H1 (cell line): Measurements from ENCODE around the gene GPR25. TPM values are rescaled to one million over a fixed set of nuclear protein-coding genes. Genes with fewer than 3 reads are reported as not detected.

Experiments used
- BACH1 ChIP-seq: IDR thresholded peaks from 2 replicates; pipeline ENCODE4 v1.6.1; 2012; ENCODE audit warnings: low read length, improper control_type of control experiment
- CHD1 ChIP-seq: IDR thresholded peaks from 2 replicates; pipeline ENCODE4 v1.6.1; 2012; ENCODE audit warnings: low read depth, low read length, improper control_type of control experiment
- EZH2 ChIP-seq: fragments of 200-600 bp; sonication (generic); IDR thresholded peaks from 2 replicates; pipeline ENCODE4 v1.7.1; 2012; ENCODE audit warnings: low read depth, mild to moderate bottlenecking, moderate library complexity, low read length, inconsistent platforms; ENCODE audit not compliant: severe bottlenecking
- GABPA ChIP-seq: IDR thresholded peaks from 2 replicates; pipeline ENCODE4 v1.6.1; 2011; ENCODE audit warnings: mild to moderate bottlenecking, low read length, moderate library complexity, borderline replicate concordance; ENCODE audit not compliant: insufficient read depth
- NANOG ChIP-seq: IDR thresholded peaks from 2 replicates; pipeline ENCODE4 v1.6.1; 2011; ENCODE audit warnings: low read length, low read depth, mild to moderate bottlenecking, inconsistent platforms; ENCODE audit not compliant: insufficient read depth, poor library complexity, severe bottlenecking
- RBBP5 ChIP-seq: IDR thresholded peaks from 2 replicates; pipeline ENCODE4 v1.7.1; 2012; ENCODE audit warnings: low read depth, mild to moderate bottlenecking, inconsistent platforms, low read length, moderate library complexity, borderline replicate concordance
- RNF2 ChIP-seq: fragments of 200-900, 300-1000 bp; sonication (generic); IDR thresholded peaks from 2 replicates; pipeline ENCODE4 v1.7.1; 2016; ENCODE audit warnings: borderline replicate concordance, low read depth, mild to moderate bottlenecking, antibody characterized with exemption, low read length; ENCODE audit not compliant: poor library complexity, severe bottlenecking; ENCODE audit errors: missing control alignments
- RXRA ChIP-seq: IDR thresholded peaks from 2 replicates; pipeline ENCODE4 v1.6.1; 2011; ENCODE audit warnings: low read depth, mild to moderate bottlenecking, low read length, moderate library complexity; ENCODE audit not compliant: insufficient read depth
- polyA plus RNA-seq, 7 experiments: library from polyadenylated mRNA; depleted of rRNA in 3 of 7; stranded (reverse) in 5 of 7; unstranded in 2 of 7; fragments of >200 nt in 5 of 7; fragments of 200-250 nt in 2 of 7; gene quantifications; 1 replicate in 5 of 7; 2 replicates in 1 of 7; 4 replicates in 1 of 7; pipeline versions ENCODE4 v1.2.1 to v1.2.3, GENCODE V29; 2011 to 2013; ENCODE audit warnings: missing spikeins in 2 of 7, mixed read lengths in 2 of 7
- total RNA-seq: library from RNA; stranded (reverse); fragmentation: NEBNext Ultra II Directional; extraction: Animal tissue kit (Norgen Biotek cat#: 25700); gene quantifications from 2 replicates; pipeline ENCODE4 v1.2.1, GENCODE V29; 2021
- TF ChIP-seq, protein P1 (sequence below): fragments of 300-600 bp; sonication (generic); IDR thresholded peaks from 2 replicates; pipeline ENCODE4 v1.7.1; 2012; ENCODE audit warnings: low read length, moderate library complexity, mild to moderate bottlenecking, inconsistent platforms; ENCODE audit not compliant: insufficient replicate concordance
- TF ChIP-seq, protein P2 (sequence below): IDR thresholded peaks from 2 replicates; pipeline ENCODE4 v1.6.1; 2011; ENCODE audit warnings: low read length, improper control_type of control experiment

Gene GPR25
- total and polyA plus RNA-seq, 2 of the 8 experiments (the other 6 are each of a cell fraction or from before 2014, with no cell fraction given): not detected

DNA sequence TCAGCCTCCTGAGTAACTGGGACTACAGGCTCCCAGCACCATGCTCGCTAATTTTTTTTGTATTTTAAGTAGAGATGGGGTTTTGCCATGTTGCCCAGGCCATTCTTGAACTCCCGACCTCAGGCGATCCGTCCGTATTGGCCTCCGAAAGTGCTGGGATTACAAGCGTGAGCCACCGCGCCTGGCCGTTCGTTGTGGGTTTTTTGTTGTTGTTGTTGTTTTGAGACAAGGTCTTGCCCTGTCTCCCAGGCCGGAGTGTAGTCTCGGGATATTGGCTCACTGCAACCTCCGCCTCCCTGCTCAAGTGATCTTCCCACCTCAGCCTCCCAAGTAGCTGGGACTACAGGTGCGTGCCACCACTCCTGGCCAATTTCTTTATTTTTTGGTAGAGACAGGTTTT, 17.2 kb downstream of the GPR25 start (continued):
- TF ChIP-seq, protein P1, sequence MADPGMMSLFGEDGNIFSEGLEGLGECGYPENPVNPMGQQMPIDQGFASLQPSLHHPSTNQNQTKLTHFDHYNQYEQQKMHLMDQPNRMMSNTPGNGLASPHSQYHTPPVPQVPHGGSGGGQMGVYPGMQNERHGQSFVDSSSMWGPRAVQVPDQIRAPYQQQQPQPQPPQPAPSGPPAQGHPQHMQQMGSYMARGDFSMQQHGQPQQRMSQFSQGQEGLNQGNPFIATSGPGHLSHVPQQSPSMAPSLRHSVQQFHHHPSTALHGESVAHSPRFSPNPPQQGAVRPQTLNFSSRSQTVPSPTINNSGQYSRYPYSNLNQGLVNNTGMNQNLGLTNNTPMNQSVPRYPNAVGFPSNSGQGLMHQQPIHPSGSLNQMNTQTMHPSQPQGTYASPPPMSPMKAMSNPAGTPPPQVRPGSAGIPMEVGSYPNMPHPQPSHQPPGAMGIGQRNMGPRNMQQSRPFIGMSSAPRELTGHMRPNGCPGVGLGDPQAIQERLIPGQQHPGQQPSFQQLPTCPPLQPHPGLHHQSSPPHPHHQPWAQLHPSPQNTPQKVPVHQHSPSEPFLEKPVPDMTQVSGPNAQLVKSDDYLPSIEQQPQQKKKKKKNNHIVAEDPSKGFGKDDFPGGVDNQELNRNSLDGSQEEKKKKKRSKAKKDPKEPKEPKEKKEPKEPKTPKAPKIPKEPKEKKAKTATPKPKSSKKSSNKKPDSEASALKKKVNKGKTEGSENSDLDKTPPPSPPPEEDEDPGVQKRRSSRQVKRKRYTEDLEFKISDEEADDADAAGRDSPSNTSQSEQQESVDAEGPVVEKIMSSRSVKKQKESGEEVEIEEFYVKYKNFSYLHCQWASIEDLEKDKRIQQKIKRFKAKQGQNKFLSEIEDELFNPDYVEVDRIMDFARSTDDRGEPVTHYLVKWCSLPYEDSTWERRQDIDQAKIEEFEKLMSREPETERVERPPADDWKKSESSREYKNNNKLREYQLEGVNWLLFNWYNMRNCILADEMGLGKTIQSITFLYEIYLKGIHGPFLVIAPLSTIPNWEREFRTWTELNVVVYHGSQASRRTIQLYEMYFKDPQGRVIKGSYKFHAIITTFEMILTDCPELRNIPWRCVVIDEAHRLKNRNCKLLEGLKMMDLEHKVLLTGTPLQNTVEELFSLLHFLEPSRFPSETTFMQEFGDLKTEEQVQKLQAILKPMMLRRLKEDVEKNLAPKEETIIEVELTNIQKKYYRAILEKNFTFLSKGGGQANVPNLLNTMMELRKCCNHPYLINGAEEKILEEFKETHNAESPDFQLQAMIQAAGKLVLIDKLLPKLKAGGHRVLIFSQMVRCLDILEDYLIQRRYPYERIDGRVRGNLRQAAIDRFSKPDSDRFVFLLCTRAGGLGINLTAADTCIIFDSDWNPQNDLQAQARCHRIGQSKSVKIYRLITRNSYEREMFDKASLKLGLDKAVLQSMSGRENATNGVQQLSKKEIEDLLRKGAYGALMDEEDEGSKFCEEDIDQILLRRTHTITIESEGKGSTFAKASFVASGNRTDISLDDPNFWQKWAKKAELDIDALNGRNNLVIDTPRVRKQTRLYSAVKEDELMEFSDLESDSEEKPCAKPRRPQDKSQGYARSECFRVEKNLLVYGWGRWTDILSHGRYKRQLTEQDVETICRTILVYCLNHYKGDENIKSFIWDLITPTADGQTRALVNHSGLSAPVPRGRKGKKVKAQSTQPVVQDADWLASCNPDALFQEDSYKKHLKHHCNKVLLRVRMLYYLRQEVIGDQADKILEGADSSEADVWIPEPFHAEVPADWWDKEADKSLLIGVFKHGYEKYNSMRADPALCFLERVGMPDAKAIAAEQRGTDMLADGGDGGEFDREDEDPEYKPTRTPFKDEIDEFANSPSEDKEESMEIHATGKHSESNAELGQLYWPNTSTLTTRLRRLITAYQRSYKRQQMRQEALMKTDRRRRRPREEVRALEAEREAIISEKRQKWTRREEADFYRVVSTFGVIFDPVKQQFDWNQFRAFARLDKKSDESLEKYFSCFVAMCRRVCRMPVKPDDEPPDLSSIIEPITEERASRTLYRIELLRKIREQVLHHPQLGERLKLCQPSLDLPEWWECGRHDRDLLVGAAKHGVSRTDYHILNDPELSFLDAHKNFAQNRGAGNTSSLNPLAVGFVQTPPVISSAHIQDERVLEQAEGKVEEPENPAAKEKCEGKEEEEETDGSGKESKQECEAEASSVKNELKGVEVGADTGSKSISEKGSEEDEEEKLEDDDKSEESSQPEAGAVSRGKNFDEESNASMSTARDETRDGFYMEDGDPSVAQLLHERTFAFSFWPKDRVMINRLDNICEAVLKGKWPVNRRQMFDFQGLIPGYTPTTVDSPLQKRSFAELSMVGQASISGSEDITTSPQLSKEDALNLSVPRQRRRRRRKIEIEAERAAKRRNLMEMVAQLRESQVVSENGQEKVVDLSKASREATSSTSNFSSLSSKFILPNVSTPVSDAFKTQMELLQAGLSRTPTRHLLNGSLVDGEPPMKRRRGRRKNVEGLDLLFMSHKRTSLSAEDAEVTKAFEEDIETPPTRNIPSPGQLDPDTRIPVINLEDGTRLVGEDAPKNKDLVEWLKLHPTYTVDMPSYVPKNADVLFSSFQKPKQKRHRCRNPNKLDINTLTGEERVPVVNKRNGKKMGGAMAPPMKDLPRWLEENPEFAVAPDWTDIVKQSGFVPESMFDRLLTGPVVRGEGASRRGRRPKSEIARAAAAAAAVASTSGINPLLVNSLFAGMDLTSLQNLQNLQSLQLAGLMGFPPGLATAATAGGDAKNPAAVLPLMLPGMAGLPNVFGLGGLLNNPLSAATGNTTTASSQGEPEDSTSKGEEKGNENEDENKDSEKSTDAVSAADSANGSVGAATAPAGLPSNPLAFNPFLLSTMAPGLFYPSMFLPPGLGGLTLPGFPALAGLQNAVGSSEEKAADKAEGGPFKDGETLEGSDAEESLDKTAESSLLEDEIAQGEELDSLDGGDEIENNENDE: no peak
- TF ChIP-seq GABPA (no peak), NANOG (no peak), CHD1 (no peak), EZH2 (no peak), RBBP5 (no peak), RNF2 (no peak), BACH1 (no peak), RXRA (no peak)
- TF ChIP-seq, protein P2, sequence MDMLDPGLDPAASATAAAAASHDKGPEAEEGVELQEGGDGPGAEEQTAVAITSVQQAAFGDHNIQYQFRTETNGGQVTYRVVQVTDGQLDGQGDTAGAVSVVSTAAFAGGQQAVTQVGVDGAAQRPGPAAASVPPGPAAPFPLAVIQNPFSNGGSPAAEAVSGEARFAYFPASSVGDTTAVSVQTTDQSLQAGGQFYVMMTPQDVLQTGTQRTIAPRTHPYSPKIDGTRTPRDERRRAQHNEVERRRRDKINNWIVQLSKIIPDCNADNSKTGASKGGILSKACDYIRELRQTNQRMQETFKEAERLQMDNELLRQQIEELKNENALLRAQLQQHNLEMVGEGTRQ: no peak
